ENCODE measurements around the gene TACR1. TPM values are rescaled to one million over a fixed set of nuclear protein-coding genes. Genes with fewer than 3 reads are reported as not detected.
"Not testable (repeated sequence)": the region's sequence is repeated elsewhere in the genome, so short reads cannot be mapped to it uniquely, and the experiment has no call there.

Gene TACR1
- total and polyA plus RNA-seq, 7 experiments from 2014 or later: 0.24 TPM; not detected in 6

- H3K27me3 ChIP-seq (ENCODE audit: control insufficient read depth in 2 of 2, insufficient read depth in 2 of 2, low read length in 2 of 2); intact Hi-C loops (cut with micrococcal nuclease); POLR2A ChIA-PET; CTCF ChIA-PET; H3K9me3 Mint-ChIP-seq; H3K4me3 Mint-ChIP-seq; H3K27ac ChIP-seq (ENCODE audit: low read depth, low read length); ATAC-seq; H3K36me3 Mint-ChIP-seq; H3K27ac Mint-ChIP-seq; H3K9me3 ChIP-seq (ENCODE audit: control insufficient read depth in 2 of 3, low read length in 3 of 3); H3K4me1 Mint-ChIP-seq; DNase-seq; H3K4me1 ChIP-seq (ENCODE audit: control insufficient read depth in 2 of 2, insufficient read depth in 2 of 2, low read length in 2 of 2); H3K36me3 ChIP-seq (ENCODE audit: control insufficient read depth in 2 of 3, insufficient read depth in 3 of 3, low read length in 3 of 3); H3K4me3 ChIP-seq (ENCODE audit: low read length): not testable (repeated sequence)
- peaks cover 0 to 38% (median 13%) of the 10 kb centered on the region in 5 donors for H3K27me3 Mint-ChIP-seq
Observed at GRCh38 chr2:75219213-75219612, 19.9 kb upstream of the TACR1 start.

- Mint-ChIP-seq H3K4me3 (peak overlapping the region in 5 of 10 donors; percentile 3 to 48 (median 35)), H3K27ac (peak overlapping the region in 2 of 9 donors; percentile 3 to 63), H3K36me3 (peaks cover 0 to 13% (median 4%) of the 10 kb centered on the region in 5 donors), H3K4me1 (peaks cover 5 to 10% (median 9%) of the 10 kb centered on the region in 7 donors), H3K27me3 (peaks cover 3 to 30% (median 19%) of the 10 kb centered on the region in 5 donors), H3K9me3 (peaks cover 0 to 25% (median 3%) of the 10 kb centered on the region in 11 donors)
- intact Hi-C loops (cut with micrococcal nuclease): no loop called here
- peaks cover 3 to 4% of the 10 kb centered on the region in 2 donors for H3K4me1 ChIP-seq (ENCODE audit: control insufficient read depth in 2 of 2, insufficient read depth in 2 of 2, low read length in 2 of 2)
- DNase-seq (peak in 4 of 9 donors; percentile 7 to 14 (median 13)), ATAC-seq (no peak)
- POLR2A ChIA-PET: no interaction called here
- H3K27me3 ChIP-seq (ENCODE audit: control insufficient read depth in 2 of 2, insufficient read depth in 2 of 2, low read length in 2 of 2): no peaks in the 10 kb centered on the region
- H3K4me3 ChIP-seq (ENCODE audit: low read length): no peak overlapping the region
- CTCF ChIA-PET: no interaction called here
- no peak overlapping the region for H3K27ac ChIP-seq (ENCODE audit: low read depth, low read length)
- no peaks in the 10 kb centered on the region for H3K36me3 ChIP-seq (ENCODE audit: control insufficient read depth in 2 of 3, insufficient read depth in 3 of 3, low read length in 3 of 3)
- H3K9me3 ChIP-seq (ENCODE audit: control insufficient read depth in 2 of 3, low read length in 3 of 3): no peaks in the 10 kb centered on the region
Observed at GRCh38 chr2:75211266-75211770, 12.0 kb upstream of the TACR1 start.

GRCh38 chr2:75210409-75210808 is 11.1 kb upstream of the TACR1 start:
- no peaks in the 10 kb centered on the region for H3K36me3 ChIP-seq (ENCODE audit: control insufficient read depth in 2 of 3, insufficient read depth in 3 of 3, low read length in 3 of 3)
- ChIA-PET POLR2A (no interaction called here), CTCF (no interaction called here)
- H3K27ac Mint-ChIP-seq: no peak overlapping the region
- ATAC-seq (no peak), DNase-seq (no peak)
- peaks cover 5 to 10% (median 9%) of the 10 kb centered on the region in 7 donors for H3K4me1 Mint-ChIP-seq
- peaks cover 6 to 37% (median 21%) of the 10 kb centered on the region in 5 donors for H3K27me3 Mint-ChIP-seq
- peaks cover 3 to 4% of the 10 kb centered on the region in 2 donors for H3K4me1 ChIP-seq (ENCODE audit: control insufficient read depth in 2 of 2, insufficient read depth in 2 of 2, low read length in 2 of 2)
- no peaks in the 10 kb centered on the region for H3K27me3 ChIP-seq (ENCODE audit: control insufficient read depth in 2 of 2, insufficient read depth in 2 of 2, low read length in 2 of 2)
- peaks cover 0 to 32% (median 4%) of the 10 kb centered on the region in 11 donors for H3K9me3 Mint-ChIP-seq
- H3K36me3 Mint-ChIP-seq: peaks cover 0 to 13% (median 4%) of the 10 kb centered on the region in 5 donors
- H3K4me3 Mint-ChIP-seq: no peak overlapping the region
- no peak overlapping the region for H3K4me3 ChIP-seq (ENCODE audit: low read length)
- H3K9me3 ChIP-seq (ENCODE audit: control insufficient read depth in 2 of 3, low read length in 3 of 3): no peaks in the 10 kb centered on the region
- intact Hi-C loops (cut with micrococcal nuclease): no loop called here
- H3K27ac ChIP-seq (ENCODE audit: low read depth, low read length): no peak overlapping the region

- peaks cover 3 to 4% of the 10 kb centered on the region in 2 donors for H3K4me1 ChIP-seq (ENCODE audit: control insufficient read depth in 2 of 2, insufficient read depth in 2 of 2, low read length in 2 of 2)
- H3K27ac ChIP-seq (ENCODE audit: low read depth, low read length): no peak overlapping the region
- Mint-ChIP-seq H3K4me3 (no peak overlapping the region), H3K36me3 (peaks cover 0 to 13% (median 4%) of the 10 kb centered on the region in 5 donors), H3K4me1 (peaks cover 5 to 10% (median 9%) of the 10 kb centered on the region in 7 donors), H3K9me3 (peaks cover 0 to 36% (median 7%) of the 10 kb centered on the region in 11 donors), H3K27me3 (peaks cover 17 to 50% (median 34%) of the 10 kb centered on the region in 5 donors), H3K27ac (no peak overlapping the region)
- intact Hi-C loops (cut with micrococcal nuclease): no loop called here
- no peak for ATAC-seq
- POLR2A ChIA-PET: no interaction called here
- H3K9me3 ChIP-seq (ENCODE audit: control insufficient read depth in 2 of 3, low read length in 3 of 3): no peaks in the 10 kb centered on the region
- no peaks in the 10 kb centered on the region for H3K27me3 ChIP-seq (ENCODE audit: control insufficient read depth in 2 of 2, insufficient read depth in 2 of 2, low read length in 2 of 2)
- CTCF ChIA-PET: no interaction called here
- H3K36me3 ChIP-seq (ENCODE audit: control insufficient read depth in 2 of 3, insufficient read depth in 3 of 3, low read length in 3 of 3): no peaks in the 10 kb centered on the region
- no peak overlapping the region for H3K4me3 ChIP-seq (ENCODE audit: low read length)
- DNase-seq: no peak
Observed at GRCh38 chr2:75208738-75209137, 9.4 kb upstream of the TACR1 start.

DNA sequence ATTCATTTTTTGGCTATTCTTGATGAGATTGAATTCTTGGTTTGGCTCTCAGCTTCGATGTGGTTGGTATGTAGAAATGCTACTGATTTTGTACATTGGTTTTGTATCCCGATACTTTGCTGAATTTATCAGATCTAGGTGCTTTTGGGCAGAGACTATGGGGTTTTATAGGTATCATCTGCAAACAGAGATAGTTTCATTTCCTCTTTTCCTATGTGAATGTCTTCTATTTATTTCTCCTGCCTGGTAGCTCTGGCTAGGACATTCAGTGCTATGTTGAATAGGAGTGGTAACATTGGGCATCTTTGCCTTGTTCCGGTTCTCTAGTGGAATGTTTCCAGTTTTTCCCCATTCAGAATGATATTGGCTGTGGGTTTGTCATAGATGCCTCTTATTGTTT is 5.5 kb upstream of the TACR1 start:
- intact Hi-C loops (cut with micrococcal nuclease): no loop called here
- H3K9me3 Mint-ChIP-seq: peaks cover 0 to 36% (median 8%) of the 10 kb centered on the region in 11 donors

GRCh38 chr2:75202359-75202758 is 3.0 kb upstream of the TACR1 start:
- ATAC-seq: no peak
- intact Hi-C loops (cut with micrococcal nuclease): no loop called here
- peaks cover 0 to 24% (median 8%) of the 10 kb centered on the region in 11 donors for H3K9me3 Mint-ChIP-seq
- peaks cover 0 to 7% of the 10 kb centered on the region in 2 donors for H3K27me3 ChIP-seq (ENCODE audit: control insufficient read depth in 2 of 2, insufficient read depth in 2 of 2, low read length in 2 of 2)
- no peaks in the 10 kb centered on the region for H3K9me3 ChIP-seq (ENCODE audit: control insufficient read depth in 2 of 3, low read length in 3 of 3)
- peaks cover 60 to 70% (median 66%) of the 10 kb centered on the region in 5 donors for H3K27me3 Mint-ChIP-seq
- H3K36me3 ChIP-seq (ENCODE audit: control insufficient read depth in 2 of 3, insufficient read depth in 3 of 3, low read length in 3 of 3): no peaks in the 10 kb centered on the region
- H3K36me3 Mint-ChIP-seq: no peaks in the 10 kb centered on the region
- no peak overlapping the region for H3K4me3 ChIP-seq (ENCODE audit: low read length)
- no peak for DNase-seq
- no peak overlapping the region for H3K27ac Mint-ChIP-seq
- peaks cover 0 to 10% of the 10 kb centered on the region in 2 donors for H3K4me1 ChIP-seq (ENCODE audit: control insufficient read depth in 2 of 2, insufficient read depth in 2 of 2, low read length in 2 of 2)
- POLR2A ChIA-PET: no interaction called here
- no peak overlapping the region for H3K27ac ChIP-seq (ENCODE audit: low read depth, low read length)
- H3K4me1 Mint-ChIP-seq: peaks cover 0 to 25% (median 7%) of the 10 kb centered on the region in 7 donors
- no peak overlapping the region for H3K4me3 Mint-ChIP-seq
- CTCF ChIA-PET: no interaction called here

More for the DNA sequence above, 5.5 kb upstream of the TACR1 start:
- Histone ChIP-seq H3K27ac (ENCODE audit: low read depth, low read length) (no peak overlapping the region), H3K4me1 (ENCODE audit: control insufficient read depth in 2 of 2, insufficient read depth in 2 of 2, low read length in 2 of 2) (peaks cover 0 to under 1% of the 10 kb centered on the region in 2 donors), H3K27me3 (ENCODE audit: control insufficient read depth in 2 of 2, insufficient read depth in 2 of 2, low read length in 2 of 2) (peaks cover 0 to 3% of the 10 kb centered on the region in 2 donors), H3K9me3 (ENCODE audit: control insufficient read depth in 2 of 3, low read length in 3 of 3) (no peaks in the 10 kb centered on the region), H3K4me3 (ENCODE audit: low read length) (no peak overlapping the region), H3K36me3 (ENCODE audit: control insufficient read depth in 2 of 3, insufficient read depth in 3 of 3, low read length in 3 of 3) (no peaks in the 10 kb centered on the region)
- Mint-ChIP-seq H3K27me3 (peaks cover 39 to 65% (median 57%) of the 10 kb centered on the region in 5 donors), H3K36me3 (peaks cover 0 to 3% (median 3%) of the 10 kb centered on the region in 5 donors), H3K27ac (no peak overlapping the region), H3K4me1 (peaks cover 0 to 10% (median 1%) of the 10 kb centered on the region in 7 donors), H3K4me3 (no peak overlapping the region)
- ChIA-PET POLR2A (no interaction called here), CTCF (no interaction called here)
- DNase-seq (no peak), ATAC-seq (no peak)

All from naive thymus-derived CD4-positive, alpha-beta T cell (primary cell).